ENCODE data around the gene ANXA3.
A peak's percentile ranks its signal among the peaks of the same experiment; 100 is the strongest.
"Not testable (repeated sequence)": the region's sequence is repeated elsewhere in the genome, so short reads cannot be mapped to it uniquely, and the experiment has no call there.

The ANXA3 gene, protein sequence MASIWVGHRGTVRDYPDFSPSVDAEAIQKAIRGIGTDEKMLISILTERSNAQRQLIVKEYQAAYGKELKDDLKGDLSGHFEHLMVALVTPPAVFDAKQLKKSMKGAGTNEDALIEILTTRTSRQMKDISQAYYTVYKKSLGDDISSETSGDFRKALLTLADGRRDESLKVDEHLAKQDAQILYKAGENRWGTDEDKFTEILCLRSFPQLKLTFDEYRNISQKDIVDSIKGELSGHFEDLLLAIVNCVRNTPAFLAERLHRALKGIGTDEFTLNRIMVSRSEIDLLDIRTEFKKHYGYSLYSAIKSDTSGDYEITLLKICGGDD

DNA sequence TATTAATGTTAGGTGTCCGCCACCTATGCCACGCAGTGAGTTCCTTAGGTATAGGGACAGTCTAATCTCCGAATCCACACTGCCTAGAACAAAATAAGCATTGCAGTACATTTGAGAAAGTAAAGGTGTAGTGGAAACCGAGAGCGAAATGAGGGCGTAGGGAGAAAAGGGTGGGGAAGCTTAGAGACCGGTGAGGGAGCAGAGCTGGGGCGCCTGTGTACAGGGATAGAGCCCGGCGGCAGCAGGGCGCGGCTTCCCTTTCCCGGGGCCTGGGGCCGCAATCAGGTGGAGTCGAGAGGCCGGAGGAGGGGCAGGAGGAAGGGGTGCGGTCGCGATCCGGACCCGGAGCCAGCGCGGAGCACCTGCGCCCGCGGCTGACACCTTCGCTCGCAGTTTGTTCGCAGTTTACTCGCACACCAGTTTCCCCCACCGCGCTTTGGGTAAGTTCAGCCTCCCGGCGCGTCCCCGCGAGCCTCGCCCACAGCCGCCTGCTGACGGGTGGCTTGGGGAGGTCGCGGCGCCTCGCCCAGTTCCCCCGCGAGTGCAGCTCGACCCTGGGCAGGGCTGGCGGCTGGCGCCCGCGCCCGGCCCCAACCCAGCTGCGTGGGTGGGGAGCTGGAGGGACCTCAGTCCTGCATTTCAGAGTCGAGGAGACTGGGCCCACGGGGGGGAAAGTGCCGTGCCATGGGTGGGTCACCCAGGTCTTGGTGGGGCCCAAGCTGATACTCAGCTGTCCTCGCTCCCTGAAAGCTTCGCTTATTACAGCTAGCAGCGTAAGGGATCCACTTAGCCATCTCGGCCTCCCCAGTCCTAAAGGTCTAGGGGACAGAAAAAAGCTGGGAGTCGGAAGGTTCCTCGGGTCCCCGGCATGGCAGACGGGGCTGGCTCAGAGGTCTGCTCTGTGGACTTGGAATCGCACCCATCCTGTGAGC lies at the start of gene ANXA3:
Gene ANXA3, plus strand, starts transcription at position 351 of the 932 bp plus-strand sequence. CDS start 2,704 bp downstream, outside the sequence.
- DNase-seq: peak; percentile 38

DNA sequence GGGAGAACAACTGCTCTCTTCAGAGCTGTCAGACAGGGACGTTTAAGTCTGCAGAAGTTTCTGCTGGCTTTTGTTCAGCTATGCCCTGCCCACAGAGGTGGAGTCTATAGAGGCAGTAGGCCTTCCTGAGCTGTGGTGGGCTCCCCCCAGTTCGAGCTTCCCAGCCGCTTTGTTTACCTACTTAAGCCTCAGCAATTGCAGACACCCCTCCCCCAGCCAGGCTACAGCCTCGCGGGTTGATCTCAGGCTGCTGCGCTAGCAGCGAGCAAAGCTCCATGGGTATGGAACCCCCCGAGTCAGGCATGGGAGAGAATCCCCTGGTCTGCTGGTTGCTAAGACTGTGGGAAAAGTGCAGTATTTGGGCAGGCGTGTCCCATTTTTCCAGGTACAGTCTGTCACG lies 45.3 kb upstream of the ANXA3 start:
- not testable (repeated sequence) for DNase-seq

GRCh38 chr4:78509043-78509442 lies 42.5 kb upstream of the ANXA3 start:
- DNase-seq: no peak

- DNase-seq: no peak
Observed at GRCh38 chr4:78510108-78510507, 41.5 kb upstream of the ANXA3 start.

- DNase-seq: no peak
Observed at GRCh38 chr4:78510681-78511080, 40.9 kb upstream of the ANXA3 start.

- DNase-seq: no peak
Observed at GRCh38 chr4:78512357-78512920, 39.1 kb upstream of the ANXA3 start.

DNA sequence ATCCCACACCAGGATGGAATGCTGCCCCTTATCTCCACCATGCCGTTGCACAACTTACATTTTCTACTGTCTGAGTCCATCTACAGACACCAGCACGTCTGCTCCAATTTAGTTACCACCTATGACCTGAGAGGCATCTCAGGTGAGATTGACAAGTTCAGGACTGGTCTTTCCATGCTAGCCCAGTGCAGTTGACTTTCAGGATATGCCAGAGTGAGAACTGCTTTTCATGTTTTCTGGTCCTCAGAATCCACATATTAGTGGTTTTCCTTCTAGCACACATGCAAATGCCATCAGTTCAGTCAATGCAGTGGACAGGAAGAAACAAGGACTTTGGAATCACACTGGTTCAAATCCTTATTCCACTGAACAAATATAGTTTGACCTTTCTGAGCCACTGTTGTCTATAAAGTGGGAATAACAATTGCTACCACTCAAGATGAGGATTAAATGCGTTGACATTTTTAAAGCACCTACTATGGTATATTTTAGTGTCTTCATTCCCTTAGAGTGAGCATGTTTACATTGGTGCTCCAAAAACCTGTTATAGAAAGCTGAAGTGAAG lies 38.1 kb upstream of the ANXA3 start:
- no peak for DNase-seq

GRCh38 chr4:78517050-78517652 lies 34.4 kb upstream of the ANXA3 start:
- no peak for DNase-seq

GRCh38 chr4:78518561-78518960 lies 33.0 kb upstream of the ANXA3 start:
- DNase-seq: no peak

- no peak for DNase-seq
Observed at GRCh38 chr4:78519962-78520361, 31.6 kb upstream of the ANXA3 start.

DNA sequence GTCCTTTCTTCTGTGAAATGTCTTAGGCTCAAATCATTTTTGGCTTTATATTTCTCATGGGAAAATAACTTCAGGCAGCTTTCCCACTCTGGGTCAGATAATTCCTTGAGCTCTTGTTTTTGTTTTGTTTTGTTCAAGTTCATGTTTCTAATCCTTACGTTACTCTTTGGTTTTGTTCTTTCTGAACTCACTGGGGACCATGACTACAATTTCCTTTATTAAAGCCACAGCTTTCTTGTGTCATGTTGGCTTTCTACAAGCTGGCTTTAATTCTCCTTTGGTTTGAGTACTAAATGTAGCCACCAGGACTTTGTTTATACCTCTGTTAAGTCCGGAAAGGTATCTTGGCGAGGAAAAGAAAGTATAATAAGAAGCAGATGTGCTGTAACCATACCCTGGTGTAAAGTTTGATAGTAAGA lies 30.8 kb upstream of the ANXA3 start:
- no peak for DNase-seq

DNA sequence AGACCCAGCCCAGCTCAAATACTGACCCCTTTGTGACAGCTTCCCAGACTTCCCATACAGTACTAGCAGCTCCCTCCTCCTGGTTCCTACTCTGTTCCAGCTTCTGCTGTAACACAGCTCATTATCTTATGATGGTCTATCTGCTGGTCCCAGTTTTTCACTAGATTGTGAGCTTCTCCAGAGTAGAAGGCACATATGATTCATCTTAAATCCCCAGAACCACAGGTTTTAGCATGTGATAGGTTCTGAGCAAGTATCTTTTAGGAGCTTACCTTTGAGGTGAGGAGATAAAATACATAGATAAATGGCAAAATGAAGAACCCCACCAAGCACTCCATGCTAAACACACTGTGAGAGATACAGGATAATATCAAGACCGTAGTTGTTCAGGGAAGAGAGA lies 27.6 kb upstream of the ANXA3 start:
- DNase-seq: no peak

- DNase-seq: no peak
Observed at GRCh38 chr4:78525559-78525958, 26.0 kb upstream of the ANXA3 start.

DNA sequence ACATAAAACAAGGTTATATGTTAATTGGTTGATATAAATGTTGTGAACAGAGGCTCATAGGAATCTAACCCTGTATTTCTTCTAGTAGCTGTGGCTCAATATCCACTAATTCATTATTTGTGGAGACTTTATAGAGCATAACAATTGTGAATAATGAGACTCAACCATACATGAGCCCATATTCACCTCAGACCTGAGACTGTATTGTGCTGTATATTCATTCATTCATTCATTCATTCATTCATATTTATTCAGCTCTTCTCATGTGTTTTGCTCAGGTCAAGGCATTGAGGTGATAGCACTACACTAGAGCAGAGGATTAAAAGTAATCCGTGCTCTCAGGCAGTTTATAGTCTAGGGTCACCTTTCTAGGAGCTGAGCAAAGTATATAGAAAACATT lies 24.5 kb upstream of the ANXA3 start:
- no peak for DNase-seq

- DNase-seq: no peak
Observed at GRCh38 chr4:78527555-78527954, 24.0 kb upstream of the ANXA3 start.

GRCh38 chr4:78528327-78528726 lies 23.2 kb upstream of the ANXA3 start:
- no peak for DNase-seq

DNA sequence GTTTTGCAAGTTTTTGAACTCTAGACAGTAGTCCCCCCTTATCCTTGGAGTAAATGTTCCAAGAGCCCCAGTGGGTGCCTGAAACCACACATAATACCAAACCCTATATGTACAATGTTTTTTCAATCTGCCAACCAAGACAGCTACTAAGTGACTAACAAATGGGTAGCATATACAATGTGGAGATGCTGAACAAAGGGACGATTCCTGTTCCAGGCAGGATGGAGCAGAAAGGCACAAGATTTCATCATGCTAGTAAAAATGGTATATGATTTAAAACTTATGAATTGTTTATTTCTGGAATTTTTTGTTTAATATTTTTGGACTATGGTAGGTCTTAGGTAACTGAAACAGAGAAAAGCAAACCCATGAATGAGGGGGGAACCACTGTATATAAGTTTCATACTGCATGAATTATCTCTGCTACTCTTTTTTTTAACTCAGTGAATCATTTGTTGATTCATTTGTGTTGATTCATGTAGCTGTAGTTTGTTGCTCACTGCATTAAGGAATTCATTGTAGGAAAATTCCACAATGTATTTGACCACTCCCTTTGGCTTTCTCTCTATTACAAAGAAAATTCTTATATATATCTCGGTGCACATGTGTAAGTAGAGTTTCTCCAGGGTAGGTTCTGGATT lies 21.9 kb upstream of the ANXA3 start:
- no peak for DNase-seq

DNA sequence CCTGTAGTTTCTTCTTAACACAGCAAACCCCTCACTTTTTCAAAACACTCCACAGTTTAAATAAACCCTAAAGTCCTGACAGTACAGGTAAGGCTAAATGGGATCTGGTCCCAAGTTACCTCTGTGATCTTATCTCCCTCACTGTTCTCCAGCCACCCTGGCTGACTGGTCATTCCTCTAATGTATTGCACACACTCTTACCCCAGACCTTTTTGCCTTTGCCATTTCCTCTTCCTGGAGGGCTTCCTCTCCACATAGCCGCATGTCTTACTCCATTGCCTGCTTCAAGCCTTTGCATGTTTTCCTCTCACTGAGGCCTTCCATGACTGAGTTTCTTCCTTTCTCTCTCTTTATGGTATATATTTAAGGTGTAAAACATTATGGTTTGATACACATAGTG lies 19.5 kb upstream of the ANXA3 start:
- DNase-seq: no peak

DNA sequence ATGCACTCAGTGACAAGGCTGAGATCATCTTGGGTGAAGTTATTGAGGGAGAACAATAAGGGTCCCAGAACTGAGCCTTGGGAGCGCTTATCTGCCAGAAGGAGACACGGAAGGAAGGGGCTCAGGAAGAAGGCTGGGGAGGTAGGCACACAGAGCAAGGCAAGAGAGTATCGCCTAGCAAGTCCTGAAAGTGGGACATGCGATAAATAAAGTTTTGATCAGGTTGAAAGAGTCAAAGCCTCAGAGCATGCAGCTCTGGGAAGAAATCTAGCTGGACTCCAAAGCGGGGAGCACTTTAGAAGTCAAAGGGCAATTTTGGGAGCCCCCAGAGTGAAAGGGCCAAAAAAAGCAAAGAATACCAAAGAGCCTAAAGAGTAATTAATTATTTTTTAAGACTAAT lies 17.7 kb upstream of the ANXA3 start:
- no peak for DNase-seq

DNA sequence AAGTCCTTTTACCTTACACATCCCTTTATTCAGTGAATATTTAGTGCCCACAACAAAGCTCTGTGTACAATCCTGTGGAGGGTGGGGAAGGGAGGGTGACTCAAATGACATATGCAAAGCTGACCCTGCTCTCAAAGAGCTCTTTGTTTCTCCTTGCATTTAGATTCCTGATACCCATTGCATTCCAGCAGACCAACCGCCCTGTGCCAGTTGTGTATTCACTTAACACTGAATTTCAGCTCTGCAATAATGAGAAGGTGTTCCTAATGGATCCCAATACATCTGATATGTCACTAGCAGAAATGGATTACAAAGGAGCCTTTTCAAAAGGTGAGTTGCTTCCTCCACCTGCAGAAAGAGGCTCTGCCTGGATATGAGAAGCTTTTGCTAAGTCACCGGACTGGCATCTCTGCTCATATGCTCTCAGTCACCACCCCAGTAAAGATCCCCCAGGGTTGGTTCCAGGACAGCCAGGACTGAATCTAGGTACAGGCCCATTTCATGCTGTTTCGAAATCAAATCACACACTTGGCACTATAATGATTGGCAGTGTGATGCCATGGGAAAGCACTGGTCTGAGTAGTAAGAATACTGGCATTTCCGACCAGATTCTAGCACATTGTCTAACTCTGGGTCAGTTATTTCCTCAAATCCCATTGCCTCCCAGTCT lies 17.1 kb upstream of the ANXA3 start:
- DNase-seq: no peak

DNA sequence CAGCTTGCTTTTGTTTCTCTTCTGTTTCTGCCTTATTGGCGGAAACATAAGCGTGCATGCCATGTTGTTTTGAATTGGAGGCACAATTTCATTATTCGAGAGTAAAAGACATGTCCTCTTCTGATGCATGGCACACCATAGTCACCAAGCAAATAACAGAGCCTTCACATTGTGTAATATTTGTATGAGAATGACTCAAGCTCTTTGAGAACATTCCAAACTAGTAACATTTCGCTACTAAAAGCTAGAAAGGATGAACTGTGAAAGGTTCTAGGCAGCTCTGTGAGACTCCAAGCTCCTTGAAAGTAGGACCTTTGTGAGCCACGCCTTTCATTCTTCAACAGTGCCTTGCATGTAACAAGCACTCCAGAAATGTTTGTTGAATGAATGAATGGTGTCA lies 9.2 kb upstream of the ANXA3 start:
- no peak for DNase-seq

Measured in stimulated activated CD4-positive, alpha-beta T cell treated with anti-CD3 and anti-CD28 coated beads, Interleukin-15, amount 100 ng/mL, for 24 hours (primary cell).